HG03108 (cell line): ENCODE results near the gene P4HA1.
A peak's percentile ranks its signal among the peaks of the same experiment; 100 is the strongest.
"Not testable (repeated sequence)": the region's sequence is repeated elsewhere in the genome, so short reads cannot be mapped to it uniquely, and the experiment has no call there.

Source experiments
- ATAC-seq: cut with Tn5 transposase; IDR thresholded peaks from one replicate; pipeline ENCODE4 v1.9.1; 2021; ENCODE audit warnings: moderate library complexity; ENCODE audit not compliant: unreplicated experiment

Gene P4HA1

DNA sequence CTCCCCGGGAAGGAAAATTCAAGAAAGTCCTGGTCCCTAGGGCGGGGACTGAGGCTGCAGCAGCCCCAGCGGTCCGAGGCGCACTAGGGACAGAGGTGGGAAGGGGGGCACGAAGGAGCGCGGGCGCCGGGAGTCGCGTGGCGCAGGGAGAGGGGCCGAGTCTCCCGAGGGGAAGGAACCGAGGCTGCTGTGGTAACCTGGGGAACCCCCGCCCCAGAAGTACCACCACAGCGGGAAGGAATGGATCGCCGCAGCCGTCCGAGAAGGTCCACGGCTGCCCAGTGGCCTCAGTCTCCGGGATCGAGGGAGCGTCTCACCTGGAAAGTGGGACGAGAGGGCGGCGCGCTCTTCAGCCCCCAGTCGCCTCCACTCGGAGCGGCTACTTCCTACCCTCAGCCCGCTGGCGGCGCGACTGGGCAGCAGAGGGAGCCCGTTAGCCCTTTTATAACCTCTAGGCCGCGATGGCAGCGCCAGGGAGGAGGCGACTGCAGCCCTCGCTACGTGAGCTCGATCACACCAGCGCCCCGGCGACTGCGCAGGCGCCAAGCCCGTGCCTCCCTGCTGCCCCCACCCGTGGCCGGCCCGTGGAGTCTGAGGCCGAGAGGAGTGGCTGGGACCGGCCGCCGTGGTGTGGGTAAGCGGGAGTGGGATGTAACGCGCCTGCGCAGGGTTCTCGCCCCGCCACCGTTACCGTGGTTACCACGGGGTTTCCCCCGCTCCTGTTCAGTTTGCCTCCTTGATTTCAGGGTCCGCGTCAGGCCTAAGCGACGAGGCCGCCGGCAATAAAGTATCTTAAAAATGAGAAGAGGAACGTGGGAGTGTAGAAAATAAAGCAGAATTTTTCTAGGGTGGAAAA is at the start of gene P4HA1:
Gene P4HA1 (minus strand): TSS at position 418 of the 856 bp plus-strand sequence. CDS start 21,983 bp downstream, outside the sequence.
- ATAC-seq: peak; percentile 77

DNA sequence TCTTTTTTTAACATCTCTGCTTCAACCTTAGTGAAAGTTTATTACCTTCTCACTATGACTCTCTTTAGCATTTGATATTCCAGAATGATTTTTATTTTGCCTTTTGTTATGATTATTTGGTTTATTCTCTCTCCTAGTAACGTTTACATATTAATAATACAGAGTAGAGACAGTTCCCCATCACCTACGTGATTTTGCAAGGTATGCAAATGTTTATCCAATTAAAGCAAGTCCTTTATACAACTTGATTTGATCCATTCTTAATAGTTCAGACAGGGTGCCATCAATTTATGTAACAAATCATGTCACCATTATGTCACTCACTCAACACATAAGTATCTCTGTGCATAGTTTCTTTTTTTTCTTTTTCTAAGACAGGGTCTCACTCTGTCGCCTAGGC is 44.9 kb upstream of the P4HA1 start:
- no peak for ATAC-seq

DNA sequence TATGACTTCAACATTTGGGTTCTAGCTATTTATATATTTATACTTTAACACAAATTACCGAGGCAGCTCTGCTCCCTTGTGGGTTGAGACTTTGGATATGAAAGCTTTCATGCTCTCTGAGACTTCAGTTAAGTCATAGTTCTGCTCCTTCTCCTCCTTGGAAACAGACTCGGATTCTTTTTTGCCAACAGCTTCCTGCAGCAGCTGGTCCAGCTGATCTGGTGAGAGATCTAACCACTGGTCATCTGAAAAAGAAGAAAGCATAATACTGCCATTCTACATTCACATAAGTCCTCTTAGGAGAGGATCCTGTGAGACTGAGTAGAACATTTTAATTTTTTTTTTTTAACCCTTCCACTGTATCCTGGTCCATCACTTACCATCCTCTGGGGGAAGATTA is 42.6 kb upstream of the P4HA1 start:
- no peak for ATAC-seq

DNA sequence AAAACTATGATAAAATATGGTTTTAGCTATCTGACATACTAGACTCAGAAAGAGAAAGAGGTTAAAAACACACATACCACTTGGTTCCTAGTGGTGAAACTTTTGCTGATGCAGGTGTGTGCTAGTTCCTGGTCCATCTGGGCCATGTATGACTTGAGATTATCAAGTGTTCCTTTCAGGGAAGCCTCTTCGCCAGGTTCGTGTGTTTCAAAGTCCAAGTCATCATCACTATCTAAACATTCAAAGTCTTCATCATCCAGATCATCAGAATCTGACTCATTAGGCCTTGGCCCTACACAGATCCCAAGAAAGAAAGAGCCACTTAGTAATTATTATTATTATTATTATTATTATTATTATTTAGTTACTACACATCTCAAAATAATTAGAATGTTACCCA is 40.0 kb upstream of the P4HA1 start:
- ATAC-seq: no peak

DNA sequence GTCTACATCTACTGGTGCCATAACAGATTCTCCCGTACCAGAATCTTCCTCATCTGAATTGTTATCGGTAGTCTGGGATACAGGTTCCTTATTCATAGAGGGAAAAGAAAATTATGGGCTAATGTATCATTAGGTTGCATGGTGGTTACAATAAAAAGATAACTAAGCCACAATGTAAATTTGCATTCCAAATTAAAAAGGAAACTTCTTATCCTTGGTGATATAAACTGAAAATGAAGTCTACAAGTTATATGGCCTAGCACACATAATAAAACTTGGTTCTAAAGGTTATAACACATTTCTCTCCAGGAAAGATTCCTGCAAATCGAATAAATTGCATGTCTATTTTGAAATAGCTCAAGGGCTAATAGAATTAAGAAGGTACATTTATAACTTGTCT is 38.1 kb upstream of the P4HA1 start:
- no peak for ATAC-seq

DNA sequence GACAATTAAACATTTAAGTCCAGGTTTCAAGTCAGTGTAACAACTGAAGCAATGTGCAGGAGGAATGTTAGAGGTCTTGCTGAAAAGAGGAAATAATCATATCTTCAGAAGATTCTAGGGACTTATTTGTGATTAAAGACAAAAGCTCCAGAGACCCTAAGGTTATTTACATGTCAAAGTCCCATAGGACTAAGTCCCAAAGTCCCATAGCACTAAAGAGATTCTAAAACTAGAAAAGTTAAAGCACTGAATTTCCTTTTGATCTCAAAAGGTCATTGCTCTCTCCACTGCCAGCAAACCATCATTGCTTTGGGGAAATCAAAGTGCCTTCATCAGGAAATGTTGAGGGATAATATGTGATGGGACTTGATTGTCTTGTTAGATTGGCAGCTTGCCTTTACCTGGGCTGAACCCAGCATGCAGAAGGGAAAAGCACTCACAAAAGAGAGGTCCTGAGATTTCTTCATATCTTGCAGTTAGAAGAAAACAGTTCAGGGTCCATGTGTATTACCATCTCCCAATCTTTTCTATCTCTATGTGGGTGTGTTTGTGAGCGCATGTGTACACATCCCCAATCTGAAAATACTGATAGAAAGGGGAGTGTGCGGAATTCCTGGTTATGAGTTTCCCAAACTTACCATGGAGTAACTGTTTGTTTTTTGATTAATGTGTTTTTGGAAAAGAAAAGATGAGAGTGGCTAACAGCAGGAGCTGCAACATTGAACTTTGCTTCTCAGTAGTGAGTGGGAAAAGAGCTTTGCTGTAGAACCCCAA is 35.4 kb upstream of the P4HA1 start:
- no peak for ATAC-seq

DNA sequence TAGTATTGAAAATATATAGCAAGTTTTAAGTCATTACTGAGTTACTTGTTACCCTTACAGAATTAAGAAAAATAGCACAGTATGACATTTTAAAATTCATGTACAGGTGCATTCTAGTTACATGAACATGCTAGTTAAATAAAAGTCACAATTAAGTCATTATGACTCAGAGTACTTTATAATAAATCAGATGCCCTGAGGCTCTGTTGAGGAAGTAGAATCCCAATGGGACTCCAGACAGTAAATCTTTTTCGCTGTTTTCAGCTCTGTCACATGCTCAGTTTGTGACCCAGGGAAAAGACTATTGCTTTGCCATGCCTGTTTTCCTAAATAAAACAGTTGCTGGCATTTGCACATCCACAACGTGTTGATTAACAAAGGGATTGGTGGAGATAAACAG is 34.6 kb upstream of the P4HA1 start:
- no peak for ATAC-seq

DNA sequence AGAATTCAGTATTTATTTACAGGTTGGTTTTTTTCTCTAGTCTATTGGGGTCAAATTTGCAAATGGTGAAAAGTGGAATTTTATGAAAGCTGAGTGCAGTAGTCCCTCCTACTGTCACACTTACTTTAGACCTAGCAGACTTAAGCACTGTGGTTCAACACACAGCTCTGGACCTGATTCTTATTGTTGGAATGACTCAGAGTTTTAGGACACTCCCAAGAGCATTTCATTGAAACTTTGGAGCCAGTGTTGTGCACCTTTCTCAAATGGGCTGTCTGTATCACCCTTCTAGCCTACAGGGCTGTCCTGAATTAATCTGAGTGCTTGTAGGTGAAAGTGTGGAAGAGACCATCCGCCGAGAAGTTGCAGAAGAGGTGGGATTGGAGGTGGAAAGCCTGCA is 29.7 kb upstream of the P4HA1 start:
- ATAC-seq: no peak

DNA sequence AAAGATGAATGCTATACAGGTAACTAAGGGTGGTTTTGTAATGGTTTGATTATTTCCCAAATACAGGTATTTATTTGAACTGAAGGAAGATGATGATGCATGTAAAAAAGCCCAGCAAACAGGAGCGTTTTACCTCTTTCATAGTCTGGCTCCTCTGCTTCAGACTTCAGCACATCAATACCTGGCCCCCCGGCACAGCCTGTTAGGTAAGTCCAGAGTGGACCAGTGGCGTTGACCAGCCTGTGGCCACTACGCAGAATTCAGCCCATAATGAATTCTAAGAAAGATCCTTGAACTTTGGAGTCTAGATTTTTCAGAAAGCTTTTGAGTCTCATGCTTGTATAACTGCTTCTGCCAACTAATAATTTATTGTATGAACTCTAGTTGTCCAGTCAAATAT is 23.3 kb upstream of the P4HA1 start:
- ATAC-seq: no peak

DNA sequence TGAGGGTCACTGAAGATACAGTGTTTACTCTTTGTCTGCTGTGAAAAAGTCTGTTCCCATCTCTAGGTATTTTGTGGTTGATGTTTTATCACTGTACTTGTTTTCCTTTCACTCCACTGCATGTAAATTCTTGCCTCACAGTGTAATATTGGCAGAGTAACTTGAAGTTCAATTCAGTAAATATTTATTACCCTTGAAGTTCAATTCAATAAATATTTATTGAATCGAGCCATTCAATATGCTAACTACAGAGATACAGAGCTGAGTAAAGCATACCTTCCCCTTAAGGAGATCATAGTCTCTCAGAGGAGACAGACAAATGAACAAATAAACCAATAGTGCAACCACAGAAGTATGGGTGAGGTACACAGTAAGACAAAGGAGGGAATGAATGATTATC is 22.8 kb upstream of the P4HA1 start:
- no peak for ATAC-seq

DNA sequence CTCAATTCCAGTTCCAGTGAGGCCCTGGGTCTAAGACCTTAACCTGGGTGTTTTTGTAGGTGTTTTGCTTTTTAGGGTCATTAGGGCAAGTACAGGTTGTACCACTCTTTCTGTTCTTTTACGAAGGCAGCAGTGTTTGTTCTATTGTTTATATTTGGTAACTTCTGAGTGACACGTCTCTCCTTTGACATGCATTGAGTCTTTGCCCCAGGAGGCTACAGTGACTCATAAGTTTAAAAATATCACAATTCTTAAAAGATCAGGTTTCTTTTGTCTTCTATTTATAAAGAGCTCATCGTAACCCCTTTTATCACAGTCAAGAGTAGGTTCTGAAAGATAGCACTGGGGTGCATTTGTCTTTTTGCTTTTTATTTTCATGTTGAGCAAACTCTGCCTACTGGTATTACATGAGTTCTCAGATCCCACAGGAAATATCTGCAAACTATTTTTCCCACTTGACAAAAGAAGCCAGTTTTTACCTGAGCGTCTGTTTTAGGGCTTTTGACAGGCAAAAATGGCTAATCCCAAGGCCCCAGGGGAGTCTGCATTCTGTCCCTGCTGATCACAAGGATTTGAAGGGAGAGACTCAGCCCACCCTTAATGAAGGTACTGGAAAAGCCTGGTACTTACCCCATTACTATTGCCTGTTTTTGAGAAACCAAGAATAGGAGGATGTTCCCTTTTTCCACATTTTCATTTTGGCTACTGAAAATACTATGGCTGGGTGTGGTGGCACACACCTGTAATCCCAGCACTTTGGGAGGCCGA is 21.5 kb upstream of the P4HA1 start:
- ATAC-seq: peak; percentile 79

DNA sequence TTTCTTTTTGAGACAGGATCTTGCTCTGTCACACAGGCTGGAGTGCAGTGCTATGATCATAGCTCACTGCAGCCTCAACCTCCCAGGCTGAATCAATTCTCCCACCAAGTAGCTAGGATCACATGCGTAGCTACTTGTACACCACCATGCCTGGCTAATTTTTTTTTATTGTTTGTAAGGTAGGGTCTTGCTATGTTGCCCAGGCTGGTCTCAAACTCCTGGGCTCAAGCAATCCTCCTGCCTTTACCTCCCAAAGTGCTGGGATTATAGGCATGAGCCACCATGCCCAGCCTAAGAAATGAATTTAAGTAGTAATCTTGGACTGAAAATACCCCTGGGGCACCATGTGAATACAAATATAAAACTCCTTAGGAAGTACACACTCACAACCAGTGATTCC is 19.4 kb upstream of the P4HA1 start:
- no peak for ATAC-seq

DNA sequence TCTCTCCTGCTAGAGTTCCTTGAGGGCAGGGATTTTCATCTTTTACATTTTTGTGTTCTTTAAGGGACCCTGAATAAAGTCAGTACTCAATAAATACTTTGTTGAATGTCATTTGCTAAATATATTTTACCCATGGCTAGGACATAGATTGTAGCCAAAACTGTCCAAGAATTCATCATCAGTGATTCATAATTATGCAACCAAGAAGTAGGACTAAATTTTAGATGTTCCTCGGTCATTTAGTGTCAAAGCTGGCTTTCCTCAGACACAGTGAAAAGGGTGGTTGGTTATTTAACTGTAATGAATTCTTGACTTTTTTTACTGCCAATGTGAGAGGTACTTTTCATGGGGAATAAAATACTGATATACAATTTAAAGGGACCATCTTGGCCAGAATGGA is 16.9 kb upstream of the P4HA1 start:
- no peak for ATAC-seq

DNA sequence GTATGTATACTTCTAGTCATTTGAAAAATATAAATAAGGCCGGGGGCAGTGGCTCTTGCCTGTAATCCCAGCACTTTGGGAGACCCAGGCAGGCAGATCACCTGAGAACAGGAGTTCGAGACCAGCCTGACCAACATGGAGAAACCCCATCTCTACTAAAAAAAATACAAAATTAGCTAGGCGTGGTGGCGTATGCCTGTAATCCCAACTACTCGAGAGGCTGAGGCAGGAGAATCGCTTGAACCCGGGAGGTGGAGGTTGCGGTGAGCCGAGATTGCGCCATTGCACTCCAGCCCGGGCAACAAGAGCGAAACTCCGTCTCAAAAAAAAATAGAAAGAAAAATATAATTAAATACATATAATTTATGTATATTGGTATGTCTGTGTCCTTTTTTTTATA is 15.4 kb upstream of the P4HA1 start:
- ATAC-seq: not testable (repeated sequence)

DNA sequence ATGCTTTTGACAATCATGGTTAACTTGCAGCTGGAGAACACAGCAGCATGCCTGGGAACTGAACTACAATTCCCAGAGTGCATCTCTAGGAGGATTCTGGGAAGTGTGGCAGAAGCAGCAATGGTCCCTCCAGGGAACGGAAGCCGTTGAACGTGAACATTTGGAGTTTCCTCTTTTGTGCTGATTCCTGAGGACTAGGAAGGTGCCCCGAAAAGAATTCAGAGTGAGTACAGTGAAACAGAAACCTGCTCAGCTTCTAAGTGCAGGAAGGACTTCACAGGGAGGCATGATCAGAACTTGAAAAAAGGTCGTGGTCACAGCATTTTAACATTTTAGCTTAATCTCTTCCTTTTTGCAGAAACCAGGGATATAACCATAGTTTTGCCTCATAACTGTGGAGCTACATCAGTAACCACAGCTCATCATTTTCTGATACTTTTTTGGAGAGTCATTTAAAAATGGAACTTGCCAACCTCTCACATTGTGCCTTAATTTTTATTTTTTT is 13.7 kb upstream of the P4HA1 start, which contains the start of gene NUDT13:
Gene NUDT13 (plus strand): TSS at position 111 of the 505 bp plus-strand sequence. CDS start 3,911 bp downstream, outside the sequence.
- peak; percentile 73 for ATAC-seq

DNA sequence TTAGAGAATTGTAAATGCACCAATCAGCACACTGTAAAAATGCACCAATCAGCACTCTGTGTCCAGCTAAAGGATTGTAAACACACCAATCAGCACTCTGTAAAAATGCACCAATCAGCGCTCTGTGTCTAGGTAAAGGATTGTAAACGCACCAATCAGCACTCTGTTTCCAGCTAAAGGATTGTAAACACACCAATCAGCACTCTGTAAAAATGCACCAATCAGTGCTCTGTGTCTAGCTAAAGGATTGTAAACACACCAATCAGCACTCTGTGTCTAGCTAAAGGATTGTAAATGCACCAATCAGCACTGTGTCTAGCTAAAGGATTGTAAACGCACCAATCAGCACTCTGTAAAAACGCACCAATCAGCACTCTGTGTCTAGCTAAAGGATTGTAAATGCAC is 12.6 kb upstream of the P4HA1 start:
- not testable (repeated sequence) for ATAC-seq

DNA sequence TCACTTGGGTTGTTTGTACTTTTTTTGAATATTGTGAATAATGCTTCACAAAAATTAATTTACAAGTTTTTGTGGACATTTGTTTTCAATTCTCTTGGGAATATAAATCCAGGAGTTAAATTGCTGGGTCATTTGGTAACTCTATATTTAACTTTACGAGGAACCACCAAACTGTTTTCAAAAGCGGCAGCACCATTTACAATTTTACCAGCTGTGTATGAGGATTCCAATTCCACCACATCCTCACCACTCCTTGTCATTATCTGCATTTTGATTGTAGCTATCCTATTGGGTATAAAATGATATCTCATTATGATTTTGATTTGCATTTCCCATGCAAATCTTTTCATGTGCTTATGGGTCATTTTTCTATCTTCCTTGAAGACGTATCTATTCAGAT is 9.6 kb upstream of the P4HA1 start:
- ATAC-seq: no peak

DNA sequence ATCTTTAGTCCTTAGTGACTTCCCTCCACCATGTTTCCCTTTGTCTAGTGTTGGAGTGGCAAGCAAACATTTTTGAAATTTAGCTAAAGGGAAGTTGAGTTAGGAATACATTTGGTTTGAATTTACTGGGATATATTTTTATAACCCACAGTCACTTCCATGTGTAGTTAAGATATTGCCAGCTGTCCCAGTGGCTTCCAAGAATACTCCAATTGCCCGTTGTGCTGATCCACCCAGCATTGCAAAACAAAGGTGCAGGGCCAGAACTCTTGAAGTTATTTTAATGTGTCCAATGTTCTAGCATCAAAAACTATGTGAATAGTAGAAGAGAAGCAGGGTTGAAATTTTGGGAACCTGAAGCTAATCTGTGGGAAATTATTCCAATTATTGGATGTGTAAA is 2.5 kb upstream of the P4HA1 start:
- no peak for ATAC-seq

DNA sequence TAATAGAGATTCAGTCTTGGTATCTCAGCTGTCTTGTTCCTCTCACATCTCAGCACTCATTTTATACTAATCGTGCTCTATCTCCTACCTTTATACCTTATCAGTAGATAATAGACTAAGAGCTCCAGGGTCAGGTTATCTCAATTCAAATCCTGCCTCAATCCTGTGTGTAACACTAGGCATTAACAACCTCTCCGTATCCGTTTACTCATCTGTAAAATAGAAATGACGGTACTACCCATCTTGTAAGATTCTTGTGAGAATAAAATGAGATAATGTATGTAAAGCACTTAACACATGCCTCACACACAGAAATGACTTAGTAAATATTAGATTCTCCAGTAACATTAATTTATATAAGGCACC is 622 bp upstream of the P4HA1 start:
- peak; percentile 1 for ATAC-seq

DNA sequence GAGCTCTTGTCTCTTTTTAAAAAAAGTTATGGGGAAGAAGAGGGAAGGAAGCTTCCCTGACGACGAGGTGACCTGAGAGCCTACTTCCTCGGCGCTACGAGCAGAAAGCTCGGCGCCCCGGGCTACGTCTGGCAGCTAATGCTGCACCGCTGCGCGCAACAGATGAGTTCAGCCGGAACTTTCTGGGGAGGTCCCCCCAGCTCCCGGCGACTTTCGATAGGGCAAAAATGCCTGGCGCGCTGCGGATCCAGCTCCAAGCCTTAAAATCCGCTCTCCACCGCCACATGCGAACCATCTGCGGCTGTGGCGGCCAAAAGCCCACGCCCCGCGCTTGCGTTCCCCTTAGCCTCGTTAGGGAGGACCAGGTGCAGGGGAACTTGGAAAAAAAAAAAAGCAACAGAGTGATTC is 621 bp downstream of the P4HA1 start:
- ATAC-seq: peak; percentile 20

DNA sequence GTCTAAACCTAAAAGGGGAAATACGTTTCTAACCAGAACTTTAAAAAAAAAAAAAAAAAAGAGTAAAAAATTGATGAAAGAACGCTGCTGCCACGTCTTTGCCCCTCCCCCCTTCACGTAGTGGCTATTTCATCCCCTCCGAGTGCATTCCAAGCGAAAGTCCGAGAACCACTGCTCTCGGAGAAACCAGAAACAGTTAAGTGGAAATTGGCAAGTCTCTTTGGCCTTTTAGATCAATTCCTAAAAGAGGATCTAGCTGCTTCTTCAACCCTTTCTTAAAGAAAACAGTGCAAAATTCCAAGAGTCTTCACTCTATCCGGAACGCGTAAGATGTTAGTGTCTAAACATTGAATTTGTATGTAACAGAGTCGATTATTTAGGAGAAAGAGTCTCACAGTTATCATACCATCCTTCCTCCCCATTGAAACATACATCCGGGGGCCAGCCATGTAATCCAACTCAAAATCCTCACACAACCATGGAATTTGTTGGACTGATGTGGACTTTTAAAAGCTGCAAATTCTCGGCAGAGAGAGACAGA is 1.1 kb downstream of the P4HA1 start:
- no peak for ATAC-seq
